ENCODE results near the gene RPS15. TPM values are rescaled to one million over a fixed set of nuclear protein-coding genes. Genes with fewer than 3 reads are reported as not detected.

The RPS15 gene
- total RNA-seq, 6 donors from 2014 or later = 825 to 2,012 (median 1,317) TPM

- H3K9me3 ChIP-seq = no peaks in the 10 kb centered on the region
- H3K4me3 ChIP-seq = peak overlapping the region in 3 of 4 donors; percentile 54 to 66 (median 59)
- DNase-seq = no peak
- no peak for ATAC-seq (ENCODE audit: low FRiP score in 2 of 2)
- peaks cover 22 to 42% (median 26%) of the 10 kb centered on the region in 4 donors for H3K4me1 ChIP-seq
- no peaks in the 10 kb centered on the region for H3K36me3 ChIP-seq
- H3K27ac ChIP-seq = no peak overlapping the region
- WGBS, 2 donors = 44 to 53% methylated on average over 11 of the region's 11 CpGs
- peaks cover 0 to 16% (median 6%) of the 10 kb centered on the region in 4 donors for H3K27me3 ChIP-seq
- no peak for TF ChIP-seq POLR2A (IDR thresholded peaks at IDR 0.05)
- TF ChIP-seq POLR2AphosphoS5 (IDR thresholded peaks at IDR 0.05) = no peak
- TF ChIP-seq EP300 (IDR thresholded peaks at IDR 0.05) = no peak
- no peak for TF ChIP-seq CTCF (IDR thresholded peaks at IDR 0.05)
Observed at GRCh38 chr19:1401889-1402217, 36.3 kb upstream of the RPS15 start.

- peaks cover 0 to 16% (median 6%) of the 10 kb centered on the region in 4 donors for H3K27me3 ChIP-seq
- 45 to 51% methylated on average over 17 of the region's 25 CpGs for WGBS, 2 donors
Observed at GRCh38 chr19:1402411-1403070, 35.7 kb upstream of the RPS15 start.

GRCh38 chr19:1406774-1407527, 31.2 kb upstream of the RPS15 start:
- Histone ChIP-seq H3K4me3 (peak overlapping the region; percentile 46 to 100 (median 96)), H3K4me1 (peaks cover 35 to 52% (median 43%) of the 10 kb centered on the region in 4 donors), H3K9me3 (no peaks in the 10 kb centered on the region), H3K36me3 (peaks cover 0 to 10% (median 0%) of the 10 kb centered on the region in 4 donors), H3K27me3 (peaks cover 0 to 3% (median 0%) of the 10 kb centered on the region in 4 donors), H3K27ac (peak overlapping the region; percentile 67 to 98 (median 88))
- peak in 5 of 6 experiments; percentile 16 to 53 (median 46) for TF ChIP-seq CTCF (IDR thresholded peaks at IDR 0.05)
- peak in 1 of 4 donors; percentile 58 for TF ChIP-seq POLR2A (IDR thresholded peaks at IDR 0.05)
- no peak for TF ChIP-seq EP300 (IDR thresholded peaks at IDR 0.05)
- peak in 1 of 2 donors; percentile 61 for TF ChIP-seq POLR2AphosphoS5 (IDR thresholded peaks at IDR 0.05)
- DNase-seq = peak; percentile 99 to 100
- WGBS, 2 donors = 0% methylated on average over 10 to 23 of the region's 72 CpGs
- ATAC-seq (ENCODE audit: low FRiP score in 2 of 2) = peak; percentile 95 to 96

More at GRCh38 chr19:1402411-1403070, 35.7 kb upstream of the RPS15 start:
- DNase-seq = peak in 1 of 2 donors; percentile 79
- no peak for TF ChIP-seq POLR2A (IDR thresholded peaks at IDR 0.05)
- no peak for TF ChIP-seq EP300 (IDR thresholded peaks at IDR 0.05)
- no peak for TF ChIP-seq CTCF (IDR thresholded peaks at IDR 0.05)
- no peak for TF ChIP-seq POLR2AphosphoS5 (IDR thresholded peaks at IDR 0.05)
- H3K4me1 ChIP-seq = peaks cover 23 to 44% (median 26%) of the 10 kb centered on the region in 4 donors
- no peaks in the 10 kb centered on the region for H3K36me3 ChIP-seq
- H3K27ac ChIP-seq = no peak overlapping the region
- H3K9me3 ChIP-seq = no peaks in the 10 kb centered on the region
- ATAC-seq (ENCODE audit: low FRiP score in 2 of 2) = no peak
- no peak overlapping the region for H3K4me3 ChIP-seq

- ATAC-seq (ENCODE audit: low FRiP score in 2 of 2) (peak in 1 of 2 donors; percentile 14), DNase-seq (peak in 1 of 2 donors; percentile 93)
- peak within 1 kb of the TSS; percentile 93 to 100 (median 98) for H3K4me3 ChIP-seq
- H3K36me3 ChIP-seq = peaks cover 0 to 10% (median 3%) of the 10 kb centered on the region in 4 donors
- H3K27ac ChIP-seq = peak within 1 kb of the TSS; percentile 95 to 98 (median 98)
- H3K4me1 ChIP-seq = peaks cover 42 to 52% (median 45%) of the 10 kb centered on the region in 4 donors
- H3K27me3 ChIP-seq = peaks cover 0 to under 1% (median 0%) of the 10 kb centered on the region in 4 donors
- peak in 2 of 4 donors; percentile 32 to 33 for TF ChIP-seq POLR2A (IDR thresholded peaks at IDR 0.05)
- no peak for TF ChIP-seq POLR2AphosphoS5 (IDR thresholded peaks at IDR 0.05)
- WGBS, 2 donors = 1% methylated on average over 15 of the region's 121 CpGs; no CpG with 5 or more reads in 1 of the 2 donors
- H3K9me3 ChIP-seq = no peaks in the 10 kb centered on the region
Observed at GRCh38 chr19:1407528-1408299, 30.5 kb upstream of the RPS15 start, which contains the start of gene DAZAP1. DAZAP1 (plus strand) TSS chr19:1407586; CDS start chr19:1407774, 188 bp downstream.

Measured in upper lobe of left lung (tissue), 6 donors.